PC-9 (cell line): ENCODE data around the gene SP6.

Source experiments
- CTCF ChIP-seq: fragments of 200-600 bp; sonication (generic); conservative IDR thresholded peaks from 2 replicates; pipeline ENCODE4 v1.6.1; 2017; ENCODE audit warnings: mixed run types, antibody characterized with exemption, mild to moderate bottlenecking, moderate library complexity
- EZH2 ChIP-seq: fragments of 200-600 bp; sonication (generic); IDR thresholded peaks from 2 replicates; pipeline ENCODE4 v1.8.0; 2017; ENCODE audit warnings: antibody characterized with exemption, low read depth

- TF ChIP-seq CTCF (no peak), EZH2 (no peak)
These were observed 21.7 kb upstream of the SP6 start for GRCh38 chr17:47872651-47873161.
